Ovary (tissue), 3 donors: ENCODE results near the gene NR4A1.

Experiments
- CTCF ChIP-seq, 3 donors: fragments of 450-650 bp in 2 of 3; fragments of 200-600 bp in 1 of 3; IDR thresholded peaks; one replicate each; pipeline versions ENCODE4 v1.5.1 to v1.8.0; 2016 to 2022; ENCODE audit warnings: antibody characterized with exemption in 3 of 3, mild to moderate bottlenecking in 1 of 3
- POLR2A ChIP-seq: fragments of 450-650 bp; IDR thresholded peaks from one replicate; pipeline ENCODE4 v1.6.1; 2017; ENCODE audit warnings: antibody characterized with exemption, mild to moderate bottlenecking, moderate library complexity
- donor health status: DM: no; HTN: no; CAD: no.

DNA sequence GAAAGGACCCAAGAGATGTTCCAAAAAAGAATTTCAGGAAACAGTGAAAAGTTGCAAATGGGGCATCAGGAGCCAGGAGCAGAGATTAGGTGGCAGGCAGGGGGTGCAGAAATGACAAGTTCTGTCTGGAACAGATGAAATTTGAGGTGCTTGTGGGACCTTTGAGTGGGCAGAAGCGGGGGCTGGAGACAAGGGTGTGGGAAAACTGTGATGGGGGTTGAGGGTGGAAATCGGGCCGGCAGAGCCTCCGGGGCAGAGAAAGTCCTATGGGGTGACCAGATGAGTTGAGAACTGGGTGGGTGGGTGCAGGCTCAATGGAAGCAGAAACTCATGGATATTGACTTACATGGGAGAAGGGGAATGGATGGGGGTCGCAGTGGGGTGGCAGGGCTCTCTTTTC lies 1.6 kb upstream of the NR4A1 start:
- TF ChIP-seq CTCF (IDR thresholded peaks at IDR 0.05) = no peak
- TF ChIP-seq POLR2A = no peak
